Measurements from ENCODE around the gene CSPG5.

CSPG5 gene

GRCh38 chr3:47586746-47587145 lies 8.1 kb upstream of the CSPG5 start:
- DNase-seq (ENCODE audit: low read depth) = no peak

GRCh38 chr3:47583320-47584075 lies 4.8 kb upstream of the CSPG5 start:
- DNase-seq (ENCODE audit: low read depth) = no peak

GRCh38 chr3:47581835-47582234 lies 3.2 kb upstream of the CSPG5 start:
- DNase-seq (ENCODE audit: low read depth) = no peak

- DNase-seq (ENCODE audit: low read depth) = no peak
These were observed 2.8 kb upstream of the CSPG5 start for GRCh38 chr3:47581422-47581821.

- no peak for DNase-seq (ENCODE audit: low read depth)
These were observed 1.8 kb upstream of the CSPG5 start for GRCh38 chr3:47580481-47580880.

- no peak for DNase-seq (ENCODE audit: low read depth)
These were observed 1.2 kb upstream of the CSPG5 start for GRCh38 chr3:47579875-47580274.

- peak; percentile 20 for DNase-seq (ENCODE audit: low read depth)
These were observed 489 bp downstream of the CSPG5 start for GRCh38 chr3:47578119-47578632.

- no peak for DNase-seq (ENCODE audit: low read depth)
These were observed 1.0 kb downstream of the CSPG5 start for GRCh38 chr3:47577583-47578118.

- DNase-seq (ENCODE audit: low read depth) = no peak
These were observed 5.2 kb downstream of the CSPG5 start for GRCh38 chr3:47573190-47574172.

- no peak for DNase-seq (ENCODE audit: low read depth)
These were observed 7.1 kb downstream of the CSPG5 start for GRCh38 chr3:47571391-47572175.

- no peak for DNase-seq (ENCODE audit: low read depth)
These were observed 9.8 kb downstream of the CSPG5 start for GRCh38 chr3:47568901-47569300.

- DNase-seq (ENCODE audit: low read depth) = no peak
These were observed 11.5 kb downstream of the CSPG5 start for GRCh38 chr3:47567149-47567548.

GRCh38 chr3:47566667-47567066 lies 12.0 kb downstream of the CSPG5 start:
- DNase-seq (ENCODE audit: low read depth) = no peak

GRCh38 chr3:47565734-47566550 lies 12.7 kb downstream of the CSPG5 start:
- no peak for DNase-seq (ENCODE audit: low read depth)

- no peak for DNase-seq (ENCODE audit: low read depth)
These were observed 22.3 kb downstream of the CSPG5 start for GRCh38 chr3:47556351-47556750.

GRCh38 chr3:47554335-47554734 lies 24.3 kb downstream of the CSPG5 start:
- DNase-seq (ENCODE audit: low read depth) = no peak

- DNase-seq (ENCODE audit: low read depth) = no peak
These were observed 25.3 kb downstream of the CSPG5 start for GRCh38 chr3:47553407-47553806.

- DNase-seq (ENCODE audit: low read depth) = no peak
These were observed 36.0 kb downstream of the CSPG5 start for GRCh38 chr3:47542471-47543173.

- DNase-seq (ENCODE audit: low read depth) = no peak
These were observed 37.0 kb downstream of the CSPG5 start for GRCh38 chr3:47541583-47542108.

- DNase-seq (ENCODE audit: low read depth) = no peak
These were observed 38.4 kb downstream of the CSPG5 start for GRCh38 chr3:47540281-47540680.
